ENCODE data around the gene LCN1. TPM values are rescaled to one million over a fixed set of nuclear protein-coding genes. Genes with fewer than 3 reads are reported as not detected.

Gene LCN1
- total RNA-seq, 1 donor = not detected

DNA sequence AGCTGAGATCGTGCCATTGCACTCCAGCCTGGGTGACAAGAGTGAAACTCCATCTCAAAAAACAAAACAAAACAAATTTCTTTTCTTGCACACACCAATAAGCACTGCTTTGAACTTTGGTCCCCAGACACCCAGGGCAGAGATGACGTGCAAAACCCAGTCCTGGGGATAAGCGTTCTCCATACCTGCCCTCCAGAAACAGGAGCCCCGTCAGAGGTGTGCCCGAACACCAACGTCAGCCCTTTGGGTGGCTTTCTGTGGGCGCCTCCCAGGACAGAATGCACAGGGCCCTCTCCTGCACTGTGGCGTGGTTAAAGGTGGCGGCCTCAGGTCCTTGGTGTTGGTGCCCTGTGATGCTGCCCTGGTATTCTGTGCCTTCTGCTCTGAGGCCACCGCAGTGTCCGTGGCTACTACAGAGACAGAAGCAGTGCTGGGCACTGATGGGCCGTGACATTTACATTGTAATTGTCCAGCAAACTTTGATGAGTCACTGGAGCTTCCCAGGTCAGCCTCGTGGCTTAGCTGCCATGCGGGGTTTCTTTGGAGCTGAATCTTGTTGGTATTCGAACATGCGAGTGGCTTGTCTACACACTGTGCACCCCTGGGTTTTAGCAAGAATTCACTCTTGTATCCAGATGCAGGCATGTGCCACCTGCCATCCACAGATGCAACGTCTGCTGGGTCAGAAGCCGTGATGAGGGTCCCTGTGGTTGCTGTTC lies 31.9 kb upstream of the LCN1 start:
- Histone ChIP-seq H4K20me1 (ENCODE audit: insufficient read depth, low read length) (no peaks in the 10 kb centered on the region), H3K4me2 (ENCODE audit: insufficient read depth, low read length) (no peak overlapping the region), H3K27ac (ENCODE audit: low read depth, low read length) (no peak overlapping the region), H3K4me1 (ENCODE audit: insufficient read depth, low read length) (no peaks in the 10 kb centered on the region), H3K4me3 (ENCODE audit: insufficient read depth, low read length) (no peak overlapping the region), H2AFZ (ENCODE audit: low read length) (no peak overlapping the region), H3K27me3 (ENCODE audit: insufficient read depth, low read length) (no peaks in the 10 kb centered on the region), H3K36me3 (ENCODE audit: insufficient read depth, low read length) (no peaks in the 10 kb centered on the region), H3K9me3 (ENCODE audit: low read depth, low read length) (no peaks in the 10 kb centered on the region), H3K79me2 (ENCODE audit: insufficient read depth, low read length) (no peaks in the 10 kb centered on the region)
- peak; percentile 38 for DNase-seq (ENCODE audit: insufficient read length, low spot score, missing footprints)
- TF ChIP-seq CTCF (IDR thresholded peaks at IDR 0.05; ENCODE audit: extremely low read depth, low read depth, low read length) = no peak

- no peak overlapping the region for H3K4me3 ChIP-seq (ENCODE audit: insufficient read depth, low read length)
- H3K79me2 ChIP-seq (ENCODE audit: insufficient read depth, low read length) = no peaks in the 10 kb centered on the region
- TF ChIP-seq CTCF (IDR thresholded peaks at IDR 0.05; ENCODE audit: extremely low read depth, low read depth, low read length) = no peak
These were observed 30.9 kb upstream of the LCN1 start for GRCh38 chr9:135490166-135490870.

GRCh38 chr9:135490980-135491464 lies 30.2 kb upstream of the LCN1 start:
- Histone ChIP-seq H3K4me2 (ENCODE audit: insufficient read depth, low read length) (no peak overlapping the region), H3K4me3 (ENCODE audit: insufficient read depth, low read length) (no peak overlapping the region), H2AFZ (ENCODE audit: low read length) (no peak overlapping the region), H3K36me3 (ENCODE audit: insufficient read depth, low read length) (no peaks in the 10 kb centered on the region), H3K4me1 (ENCODE audit: insufficient read depth, low read length) (no peaks in the 10 kb centered on the region), H3K9me3 (ENCODE audit: low read depth, low read length) (no peaks in the 10 kb centered on the region), H3K79me2 (ENCODE audit: insufficient read depth, low read length) (no peaks in the 10 kb centered on the region), H3K27ac (ENCODE audit: low read depth, low read length) (no peak overlapping the region), H4K20me1 (ENCODE audit: insufficient read depth, low read length) (no peaks in the 10 kb centered on the region), H3K27me3 (ENCODE audit: insufficient read depth, low read length) (no peaks in the 10 kb centered on the region)
- peak; percentile 13 for DNase-seq (ENCODE audit: insufficient read length, low spot score, missing footprints)
- no peak for TF ChIP-seq CTCF (IDR thresholded peaks at IDR 0.05; ENCODE audit: extremely low read depth, low read depth, low read length)

More at GRCh38 chr9:135490166-135490870, 30.9 kb upstream of the LCN1 start:
- peak; percentile 68 for DNase-seq (ENCODE audit: insufficient read length, low spot score, missing footprints)
- Histone ChIP-seq H3K27me3 (ENCODE audit: insufficient read depth, low read length) (no peaks in the 10 kb centered on the region), H3K4me2 (ENCODE audit: insufficient read depth, low read length) (no peak overlapping the region), H3K27ac (ENCODE audit: low read depth, low read length) (no peak overlapping the region), H3K9me3 (ENCODE audit: low read depth, low read length) (no peaks in the 10 kb centered on the region), H3K4me1 (ENCODE audit: insufficient read depth, low read length) (no peaks in the 10 kb centered on the region), H4K20me1 (ENCODE audit: insufficient read depth, low read length) (no peaks in the 10 kb centered on the region), H3K36me3 (ENCODE audit: insufficient read depth, low read length) (no peaks in the 10 kb centered on the region), H2AFZ (ENCODE audit: low read length) (no peak overlapping the region)

GRCh38 chr9:135491764-135492163 lies 29.5 kb upstream of the LCN1 start:
- Histone ChIP-seq H2AFZ (ENCODE audit: low read length) (no peak overlapping the region), H3K27ac (ENCODE audit: low read depth, low read length) (no peak overlapping the region), H3K4me3 (ENCODE audit: insufficient read depth, low read length) (no peak overlapping the region), H3K27me3 (ENCODE audit: insufficient read depth, low read length) (no peaks in the 10 kb centered on the region), H3K79me2 (ENCODE audit: insufficient read depth, low read length) (no peaks in the 10 kb centered on the region), H3K9me3 (ENCODE audit: low read depth, low read length) (no peaks in the 10 kb centered on the region), H4K20me1 (ENCODE audit: insufficient read depth, low read length) (no peaks in the 10 kb centered on the region), H3K4me1 (ENCODE audit: insufficient read depth, low read length) (no peaks in the 10 kb centered on the region), H3K36me3 (ENCODE audit: insufficient read depth, low read length) (no peaks in the 10 kb centered on the region), H3K4me2 (ENCODE audit: insufficient read depth, low read length) (no peak overlapping the region)
- no peak for DNase-seq (ENCODE audit: insufficient read length, low spot score, missing footprints)
- no peak for TF ChIP-seq CTCF (IDR thresholded peaks at IDR 0.05; ENCODE audit: extremely low read depth, low read depth, low read length)

Measured in osteoblast (primary cell).